HG02943 (cell line): Measurements from ENCODE around the gene ZCWPW1.
"Not testable (repeated sequence)": the region's sequence is repeated elsewhere in the genome, so short reads cannot be mapped to it uniquely, and the experiment has no call there.

Source experiments
- ATAC-seq: cut with Tn5 transposase; IDR thresholded peaks from one replicate; pipeline ENCODE4 v1.9.1; 2021; ENCODE audit warnings: mild to moderate bottlenecking, low read depth, moderate library complexity; ENCODE audit not compliant: unreplicated experiment

Gene ZCWPW1

DNA sequence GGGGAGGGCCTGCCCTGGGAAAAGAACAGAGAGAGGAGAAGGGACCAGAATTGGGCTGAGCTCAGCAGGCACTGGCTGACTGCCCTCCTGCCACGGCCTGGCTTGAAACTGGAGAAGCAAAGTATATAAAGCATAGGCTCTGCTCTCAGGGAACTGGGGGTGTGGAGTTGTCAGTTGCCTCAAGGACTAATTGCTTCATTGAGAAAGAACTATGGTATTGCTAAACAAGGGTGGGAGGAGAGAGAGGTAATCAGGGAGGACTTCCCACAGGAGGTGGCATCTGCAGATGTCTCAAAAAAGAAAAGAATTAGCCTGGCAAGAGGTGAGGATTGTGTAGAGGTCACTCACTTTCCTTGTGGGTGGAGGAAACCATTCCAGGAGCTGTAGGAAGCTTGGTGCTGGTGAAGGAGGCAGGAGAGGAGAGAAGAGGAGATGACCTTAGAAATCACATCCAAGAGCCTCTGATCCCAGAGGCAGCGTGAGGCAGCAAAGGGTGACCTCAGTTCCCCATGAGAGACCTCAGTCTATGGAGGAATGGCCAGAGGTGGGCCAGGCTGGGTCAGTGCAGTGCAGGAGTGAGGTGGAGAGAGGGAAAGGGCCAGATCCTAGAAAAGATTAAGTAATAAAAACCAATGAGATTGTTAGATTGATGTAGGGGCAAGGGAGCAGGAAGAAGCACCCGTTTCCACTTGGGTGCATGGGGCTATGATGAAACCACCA, 68.2 kb downstream of the ZCWPW1 start:
- no peak for ATAC-seq

DNA sequence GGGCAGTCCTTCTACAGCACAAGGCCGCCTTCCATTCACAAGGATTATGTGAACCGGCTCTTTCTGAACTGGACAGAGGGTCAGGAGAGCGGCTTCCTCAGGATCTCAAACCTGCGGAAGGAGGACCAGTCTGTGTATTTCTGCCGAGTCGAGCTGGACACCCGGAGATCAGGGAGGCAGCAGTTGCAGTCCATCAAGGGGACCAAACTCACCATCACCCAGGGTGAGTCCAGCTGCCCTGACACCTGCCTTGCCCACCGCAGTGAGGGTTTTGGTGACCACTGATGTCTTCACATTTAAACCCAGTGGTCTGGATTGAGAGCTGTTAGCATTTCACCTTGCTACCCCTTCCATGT, 69.7 kb downstream of the ZCWPW1 start:
- ATAC-seq = no peak

DNA sequence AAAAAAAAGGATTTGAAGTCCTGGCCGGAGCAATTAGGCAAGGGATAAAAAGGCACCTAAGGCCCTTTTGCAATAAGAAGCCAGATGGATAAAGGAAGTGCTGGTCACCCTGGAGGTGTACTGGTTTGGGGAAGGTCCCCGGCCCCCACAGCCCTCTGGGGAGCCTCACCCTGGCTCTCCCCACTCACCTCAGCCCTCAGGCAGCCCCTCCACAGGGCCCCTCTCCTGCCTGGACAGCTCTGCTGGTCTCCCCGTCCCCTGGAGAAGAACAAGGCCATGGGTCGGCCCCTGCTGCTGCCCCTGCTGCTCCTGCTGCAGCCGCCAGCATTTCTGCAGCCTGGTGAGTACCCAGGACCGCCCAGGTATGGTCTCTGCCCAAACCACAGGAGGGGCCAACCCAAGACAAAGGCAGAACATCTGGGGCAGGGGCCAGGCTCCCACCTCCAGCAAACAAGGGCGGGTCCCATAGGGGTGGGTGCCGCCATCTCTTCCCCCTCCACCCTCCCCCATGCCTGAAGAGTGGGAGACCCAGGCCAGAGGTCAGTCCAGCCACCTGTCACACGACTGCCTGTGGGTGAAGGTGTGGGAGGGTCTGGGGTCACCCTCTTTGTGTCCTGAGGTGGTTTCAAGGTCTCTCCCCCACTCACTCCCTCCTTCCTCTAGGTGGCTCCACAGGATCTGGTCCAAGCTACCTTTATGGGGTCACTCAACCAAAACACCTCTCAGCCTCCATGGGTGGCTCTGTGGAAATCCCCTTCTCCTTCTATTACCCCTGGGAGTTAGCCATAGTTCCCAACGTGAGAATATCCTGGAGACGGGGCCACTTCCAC, 70.3 kb downstream of the ZCWPW1 start, which contains the start of gene PILRB:
PILRB (plus strand) TSS at position 91 of the 830 bp plus-strand sequence; CDS start at position 277, 186 bp downstream.
- no peak for ATAC-seq

DNA sequence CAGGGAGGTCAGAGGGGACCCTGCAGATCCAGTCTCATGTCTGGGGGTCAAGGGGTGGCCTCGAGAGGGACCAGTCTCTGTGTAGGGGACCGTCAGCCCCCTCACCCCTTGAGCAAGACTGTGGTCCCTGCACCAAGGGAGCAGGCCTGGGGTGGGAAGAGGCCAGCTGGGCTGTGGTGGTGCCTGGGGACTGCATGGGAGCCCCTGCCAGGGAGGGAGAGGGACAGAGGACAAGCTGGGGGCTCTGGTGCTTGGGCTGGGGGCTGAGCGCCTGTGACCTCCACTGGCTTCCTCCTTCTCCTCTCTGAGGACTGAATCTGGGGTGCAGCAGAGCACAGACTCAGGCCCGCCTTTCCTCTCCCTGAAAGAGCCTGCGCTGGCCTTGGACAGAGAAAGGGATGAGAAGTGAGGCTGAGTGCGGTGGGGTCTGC, 71.4 kb downstream of the ZCWPW1 start:
- no peak for ATAC-seq

DNA sequence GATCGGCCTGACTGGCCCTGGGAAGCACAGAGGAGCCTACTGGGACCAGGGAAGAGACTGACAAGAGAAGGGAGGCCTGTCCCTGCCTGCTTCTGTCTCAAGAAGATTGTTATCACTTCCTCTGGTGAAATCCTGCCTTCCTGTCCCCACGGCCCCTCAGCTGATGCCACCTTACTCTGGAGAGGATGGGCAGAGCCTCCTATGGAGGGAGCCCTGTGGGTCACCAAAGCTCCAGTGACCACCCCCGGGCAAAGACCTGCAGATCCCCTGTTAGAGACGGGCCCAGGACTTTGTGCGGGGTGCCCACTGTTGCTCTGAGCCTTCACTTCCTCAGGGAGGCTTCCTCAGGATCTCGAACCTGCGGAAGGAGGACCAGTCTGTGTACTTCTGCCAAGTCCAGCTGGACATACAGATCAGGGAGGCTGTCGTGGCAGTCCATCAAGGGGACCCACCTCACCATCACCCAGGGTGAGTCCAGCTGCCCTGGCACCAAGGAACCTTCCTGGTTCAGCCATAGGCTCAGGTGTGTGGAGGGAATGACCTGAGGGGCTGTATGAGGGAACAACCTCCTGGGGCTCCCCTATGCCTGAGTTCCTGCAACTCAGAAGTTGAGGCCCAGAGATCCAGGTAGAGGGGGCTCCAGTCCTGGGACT, 72.0 kb downstream of the ZCWPW1 start:
- no peak for ATAC-seq

DNA sequence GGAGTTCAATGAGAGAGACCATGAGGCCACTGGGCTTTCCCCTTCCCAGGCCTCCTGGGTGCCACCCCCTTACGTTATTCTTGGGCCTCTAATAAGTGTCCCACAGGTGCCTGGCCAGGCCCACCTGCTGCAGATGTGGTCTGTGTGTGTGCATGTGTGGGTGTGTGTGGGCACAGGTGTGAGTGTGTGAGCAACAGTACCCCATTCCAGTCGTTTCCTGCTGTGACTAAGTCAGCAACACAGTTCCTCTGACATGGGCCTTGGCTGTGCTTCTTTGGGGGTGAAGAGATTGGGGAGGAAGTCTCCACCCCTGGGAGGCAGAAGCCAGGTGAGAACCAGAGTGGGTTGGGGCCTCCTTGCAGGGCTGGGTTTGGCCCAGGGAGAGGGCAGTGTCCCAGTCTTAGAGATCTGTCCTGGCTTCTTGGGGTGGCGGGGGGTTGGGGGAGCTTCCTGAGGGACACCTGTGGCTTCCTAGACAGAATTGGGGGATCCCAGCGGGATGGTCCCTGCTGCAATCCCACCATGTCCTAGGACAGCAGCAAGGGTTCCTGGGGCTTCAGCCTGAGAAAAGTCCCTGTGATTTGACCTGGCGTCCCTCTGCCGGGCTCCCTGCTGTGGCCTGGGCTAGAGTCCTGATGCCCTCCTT, 74.7 kb downstream of the ZCWPW1 start:
- ATAC-seq = no peak

DNA sequence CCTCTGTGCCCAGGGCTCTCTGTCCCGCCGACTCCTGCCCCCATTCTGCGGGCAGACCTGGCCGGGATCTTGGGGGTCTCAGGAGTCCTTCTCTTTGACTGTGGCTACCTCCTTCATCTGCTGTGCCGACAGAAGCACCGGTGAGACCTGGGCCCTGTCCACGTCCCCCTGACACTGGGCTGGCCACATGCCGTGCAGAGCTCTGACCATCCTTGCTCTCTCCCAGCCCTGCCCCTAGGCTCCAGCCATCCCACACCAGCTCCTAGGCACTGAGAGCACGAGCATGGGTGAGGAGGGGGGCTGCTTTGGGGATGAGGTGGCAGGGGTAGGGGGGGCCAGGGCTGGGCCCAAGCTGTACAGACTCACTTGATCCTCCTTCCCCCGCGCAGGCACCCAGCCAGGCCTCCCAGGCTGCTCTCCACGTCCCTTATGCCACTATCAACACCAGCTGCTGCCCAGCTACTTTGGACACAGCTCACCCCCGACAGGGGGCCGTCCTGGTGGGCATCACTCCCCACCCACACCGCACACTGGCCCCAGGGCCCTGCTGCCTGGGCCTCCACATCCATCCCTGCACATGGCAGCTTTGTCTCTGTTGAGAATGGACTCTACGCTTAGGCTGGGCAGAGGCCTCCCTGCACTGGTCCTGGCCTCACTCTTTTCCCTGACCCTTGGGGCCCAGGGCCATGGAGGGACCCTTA, 75.4 kb downstream of the ZCWPW1 start:
- ATAC-seq = no peak

DNA sequence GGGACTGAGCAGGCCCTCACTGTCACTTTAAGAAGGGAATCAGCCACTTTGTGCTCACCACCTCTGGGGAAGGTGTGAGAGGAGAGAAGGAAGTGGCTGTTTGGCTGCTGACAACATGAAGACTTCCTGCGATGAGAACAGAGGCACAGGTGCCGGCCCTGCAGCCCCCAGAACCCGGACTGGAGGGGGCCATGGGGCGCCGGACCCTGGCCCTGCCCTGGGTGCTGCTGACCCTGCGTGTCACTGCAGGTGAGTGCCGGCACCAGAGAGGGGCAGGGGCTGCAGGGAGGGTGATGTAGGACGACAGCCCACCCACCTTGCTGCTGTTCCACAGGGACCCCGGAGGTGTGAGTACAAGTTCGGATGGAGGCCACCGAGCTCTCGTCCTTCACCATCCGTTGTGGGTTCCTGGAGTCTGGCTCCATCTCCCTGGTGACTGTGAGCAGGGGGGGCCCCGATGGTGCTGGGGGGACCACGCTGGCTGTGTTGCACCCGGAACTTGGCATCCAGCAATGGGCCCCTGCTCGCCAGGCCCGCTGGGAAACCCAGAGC, 76.2 kb downstream of the ZCWPW1 start:
- ATAC-seq = not testable (repeated sequence)

DNA sequence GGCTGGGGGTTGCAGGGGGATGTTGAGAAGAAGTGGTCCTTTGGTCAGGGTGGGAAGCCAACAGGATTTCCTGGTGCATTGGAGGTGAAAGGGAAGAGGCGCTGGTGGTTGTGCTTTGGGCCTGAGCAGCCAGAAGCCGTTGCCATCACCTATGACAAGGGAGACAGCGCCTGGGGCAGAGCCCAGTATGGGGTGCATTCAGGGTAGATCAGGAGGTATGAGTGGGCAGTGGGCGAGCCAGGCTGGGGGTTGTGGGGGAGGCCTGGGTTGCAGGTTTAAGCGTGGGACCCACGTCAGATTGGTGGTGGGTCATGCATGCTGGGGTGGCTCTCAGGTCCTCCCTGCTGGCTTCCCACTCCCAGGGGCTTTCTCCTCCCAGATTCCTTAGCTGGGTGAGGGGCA, 76.8 kb downstream of the ZCWPW1 start:
- no peak for ATAC-seq
